H1 (cell line): Measurements from ENCODE around the gene TJP3. TPM values are rescaled to one million over a fixed set of nuclear protein-coding genes. Genes with fewer than 3 reads are reported as not detected.

Experiments used
- CTCF ChIA-PET: fragments of 300-600 bp; sonication (Branson Sonifier 250); formaldehyde crosslinking; loops from one replicate; lab custom pipeline; 2021; ENCODE audit not compliant: partially characterized antibody; lab: Charles Lee
- POLR2A ChIA-PET: fragments of 300-600 bp; sonication (Branson Sonifier 250); formaldehyde crosslinking; loops from one replicate; lab custom pipeline; 2021; ENCODE audit warnings: inconsistent platforms; ENCODE audit not compliant: partially characterized antibody; lab: Charles Lee
- DNase-seq, 2 experiments: peaks; one replicate each; pipeline versions ENCODE4 v3.0.0 to v3.0.0-alpha.2; 2010 to 2022; ENCODE audit warnings: low spot score in 2 of 2, low read depth in 1 of 2, mixed read lengths in 1 of 2
- FAIRE-seq: peaks from 2 replicates; lab custom pipeline; 2011; peaks lifted over from hg19 to GRCh38; lab: Jason Lieb, UNC
- H2AFZ ChIP-seq: 2 replicates; pipeline ENCODE4 v1.8.1; 2012; ENCODE audit warnings: low read length, inconsistent platforms
- H2AK5ac ChIP-seq: 2 replicates; pipeline ENCODE4 v1.6.1; 2013; ENCODE audit warnings: low read depth, low read length
- H2BK120ac ChIP-seq: replicated peaks from 2 replicates; pipeline ENCODE3; 2013; ENCODE audit warnings: low read depth, low read length, inconsistent platforms
- H2BK12ac ChIP-seq: 2 replicates; pipeline ENCODE4 v1.6.1; 2013; ENCODE audit warnings: low read depth, low read length
- H2BK15ac ChIP-seq: 2 replicates; pipeline ENCODE4 v1.6.1; 2013; ENCODE audit warnings: low read length
- H2BK20ac ChIP-seq: 2 replicates; pipeline ENCODE4 v1.6.1; 2013; ENCODE audit warnings: low read length
- H2BK5ac ChIP-seq: 2 replicates; pipeline ENCODE4 v1.6.1; 2013; ENCODE audit warnings: low read depth, low read length
- H3K14ac ChIP-seq: 2 replicates; pipeline ENCODE4 v1.6.1; 2013; ENCODE audit warnings: inconsistent platforms; ENCODE audit not compliant: insufficient read length
- H3K18ac ChIP-seq: 2 replicates; pipeline ENCODE4 v1.6.1; 2013; ENCODE audit warnings: low read length; ENCODE audit errors: extremely low read depth
- H3K23ac ChIP-seq: 2 replicates; pipeline ENCODE4 v1.6.1; 2013; ENCODE audit warnings: inconsistent platforms; ENCODE audit not compliant: insufficient read length
- H3K23me2 ChIP-seq: 2 replicates; pipeline ENCODE4 v1.6.1; 2013; ENCODE audit warnings: low read depth, low read length
- H3K27ac ChIP-seq: 2 replicates; pipeline ENCODE4 v1.6.1; 2011; ENCODE audit warnings: low read depth, low read length, inconsistent platforms
- H3K27me3 ChIP-seq, 4 experiments: replicated peaks in 1 of 4; 1 replicate in 1 of 4; 2 replicates in 3 of 4; pipeline versions ENCODE4 v1.6.1 to v1.8.1; 2011 to 2013; ENCODE audit warnings: low read length in 3 of 4, mild to moderate bottlenecking in 3 of 4, inconsistent platforms in 2 of 4, mixed read lengths in 2 of 4, moderate library complexity in 1 of 4; ENCODE audit not compliant: control insufficient read depth in 3 of 4, insufficient read depth in 3 of 4; ENCODE audit errors: extremely low read depth in 1 of 4
- H3K36me3 ChIP-seq, 4 experiments: 2 replicates each; pipeline versions ENCODE4 v1.6.1 to v1.8.1; 2011 to 2013; ENCODE audit warnings: mild to moderate bottlenecking in 4 of 4, low read length in 3 of 4, moderate library complexity in 2 of 4, control low read depth in 1 of 4, inconsistent platforms in 1 of 4; ENCODE audit not compliant: insufficient read depth in 4 of 4, control insufficient read depth in 2 of 4
- H3K4ac ChIP-seq: replicated peaks from 2 replicates; pipeline ENCODE3; 2013; ENCODE audit warnings: low read length, low read depth, mixed read lengths, inconsistent platforms; ENCODE audit not compliant: insufficient read length
- H3K4me1 ChIP-seq, 4 experiments: replicated peaks in 1 of 4; 1 replicate in 1 of 4; 2 replicates in 3 of 4; pipeline versions ENCODE4 v1.6.1 to v1.8.1; 2011 to 2013; ENCODE audit warnings: low read length in 3 of 4, inconsistent platforms in 2 of 4, mixed read lengths in 1 of 4; ENCODE audit not compliant: insufficient read depth in 4 of 4, control insufficient read depth in 3 of 4
- H3K4me2 ChIP-seq, 2 experiments: 2 replicates each; pipeline versions ENCODE4 v1.6.1 to v1.8.1; 2011 to 2013; ENCODE audit warnings: low read depth in 2 of 2, low read length in 2 of 2, control low read depth in 1 of 2, inconsistent platforms in 1 of 2, mild to moderate bottlenecking in 1 of 2; ENCODE audit not compliant: insufficient read depth in 1 of 2
- H3K4me3 ChIP-seq, 4 experiments: fragments of 200-600, 300-600 bp in 1 of 4; sonication (generic), shearing (Covaris generic), sonication (Bioruptor Twin) in 1 of 4; 2 replicates each; pipeline versions ENCODE4 v1.5.1 to v1.8.1; 2011 to 2016; ENCODE audit warnings: low read length in 4 of 4, low read depth in 3 of 4, control low read depth in 2 of 4, inconsistent platforms in 2 of 4, mild to moderate bottlenecking in 2 of 4, mixed read lengths in 1 of 4, moderate library complexity in 1 of 4; ENCODE audit not compliant: insufficient read depth in 2 of 4; ENCODE audit errors: extremely low read depth in 1 of 4
- H3K56ac ChIP-seq: replicated peaks from 2 replicates; pipeline ENCODE3; 2013; ENCODE audit warnings: low read depth, mild to moderate bottlenecking, mixed read lengths, low read length, inconsistent platforms; ENCODE audit not compliant: insufficient read length
- H3K79me1 ChIP-seq: 2 replicates; pipeline ENCODE4 v1.6.1; 2013; ENCODE audit warnings: low read depth, low read length, control low read depth
- H3K79me2 ChIP-seq, 2 experiments: 2 replicates each; pipeline versions ENCODE4 v1.6.1 to v1.8.1; 2012 to 2013; ENCODE audit warnings: low read length in 2 of 2, mild to moderate bottlenecking in 2 of 2, inconsistent platforms in 1 of 2; ENCODE audit not compliant: insufficient read depth in 2 of 2, control insufficient read depth in 1 of 2
- H3K9ac ChIP-seq, 4 experiments: replicated peaks in 1 of 4; 1 replicate in 1 of 4; 2 replicates in 3 of 4; pipeline versions ENCODE4 v1.6.1 to v1.8.1; 2011 to 2013; ENCODE audit warnings: low read depth in 3 of 4, low read length in 3 of 4, control low read depth in 2 of 4, mild to moderate bottlenecking in 2 of 4, moderate library complexity in 2 of 4, inconsistent platforms in 1 of 4; ENCODE audit errors: extremely low read depth in 1 of 4
- H3K9me3 ChIP-seq, 2 experiments: 2 replicates each; pipeline versions ENCODE4 v1.6.1 to v1.8.1; 2012 to 2013; ENCODE audit warnings: mild to moderate bottlenecking in 2 of 2, moderate library complexity in 2 of 2, control low read depth in 1 of 2, inconsistent platforms in 1 of 2, low read depth in 1 of 2, low read length in 1 of 2, mixed read lengths in 1 of 2; ENCODE audit not compliant: insufficient read depth in 2 of 2
- H4K20me1 ChIP-seq, 2 experiments: replicated peaks in 1 of 2; 2 replicates each; pipeline versions ENCODE3 to v1.8.1; 2011 to 2013; ENCODE audit warnings: inconsistent platforms in 2 of 2, low read length in 2 of 2, mild to moderate bottlenecking in 1 of 2; ENCODE audit not compliant: insufficient read depth in 2 of 2, control insufficient read depth in 1 of 2
- H4K5ac ChIP-seq: 2 replicates; pipeline ENCODE4 v1.6.1; 2013; ENCODE audit warnings: low read length, low read depth, mixed read lengths, inconsistent platforms; ENCODE audit not compliant: insufficient read length
- H4K8ac ChIP-seq: 2 replicates; pipeline ENCODE4 v1.8.0; 2013; ENCODE audit warnings: mild to moderate bottlenecking, moderate library complexity, low read length, inconsistent platforms; ENCODE audit not compliant: insufficient read depth; ENCODE audit errors: extremely low read depth
- H4K91ac ChIP-seq: replicated peaks from 2 replicates; pipeline ENCODE3; 2013; ENCODE audit warnings: low read length, mixed read lengths, inconsistent platforms; ENCODE audit not compliant: insufficient read length
- ASH2L ChIP-seq: fragments of 200-600, 300-600 bp; sonication (generic); IDR thresholded peaks from one replicate; pipeline ENCODE4 v1.7.1; 2017; ENCODE audit warnings: low read length
- EGR1 ChIP-seq: IDR thresholded peaks from 2 replicates; pipeline ENCODE4 v1.6.1; 2011; ENCODE audit warnings: low read depth, low read length, borderline replicate concordance
- EP300 ChIP-seq, 2 experiments: IDR thresholded peaks; 1 replicate in 1 of 2; 2 replicates in 1 of 2; pipeline ENCODE4 v1.6.1; 2011 to 2012; ENCODE audit warnings: low read depth in 2 of 2, low read length in 2 of 2, mild to moderate bottlenecking in 2 of 2, borderline replicate concordance in 1 of 2, inconsistent platforms in 1 of 2, moderate library complexity in 1 of 2
- SIX5 ChIP-seq: IDR thresholded peaks from 2 replicates; pipeline ENCODE4 v1.6.1; 2011; ENCODE audit warnings: mild to moderate bottlenecking, low read depth, low read length
- SP1 ChIP-seq: IDR thresholded peaks from 2 replicates; pipeline ENCODE4 v1.6.1; 2011; ENCODE audit warnings: low read depth, low read length
- ZNF274 ChIP-seq: IDR thresholded peaks from 2 replicates; pipeline ENCODE4 v1.7.0; 2012; ENCODE audit warnings: low read length, borderline replicate concordance; ENCODE audit errors: extremely low read depth
- WGBS, 2 experiments: shearing (Covaris generic) in 1 of 2; methylation state at CpG; one replicate each; pipeline versions ENCODE4 v1.1.6 to v1.1.7; 2013 to 2015; ENCODE audit warnings: low lambda C conversion rate in 2 of 2, mixed read lengths in 2 of 2, inconsistent platforms in 1 of 2, low coverage in 1 of 2, missing lambda C conversion rate in 1 of 2; ENCODE audit not compliant: insufficient replicate concordance in 2 of 2, insufficient coverage in 1 of 2, insufficient read length in 1 of 2; ENCODE audit errors: extremely low coverage in 1 of 2, missing lambda C conversion rate in 1 of 2; 5-methylcytosine and 5-hydroxymethylcytosine counted together
- polyA plus RNA-seq, 7 experiments: library from polyadenylated mRNA; depleted of rRNA in 3 of 7; stranded (reverse) in 5 of 7; unstranded in 2 of 7; fragments of >200 nt in 5 of 7; fragments of 200-250 nt in 2 of 7; gene quantifications; 1 replicate in 5 of 7; 2 replicates in 1 of 7; 4 replicates in 1 of 7; pipeline versions ENCODE4 v1.2.1 to v1.2.3, GENCODE V29; 2011 to 2013; ENCODE audit warnings: missing spikeins in 2 of 7, mixed read lengths in 2 of 7
- total RNA-seq: library from RNA; stranded (reverse); fragmentation: NEBNext Ultra II Directional; extraction: Animal tissue kit (Norgen Biotek cat#: 25700); gene quantifications from 2 replicates; pipeline ENCODE4 v1.2.1, GENCODE V29; 2021

Gene TJP3
- total and polyA plus RNA-seq, 2 of the 8 experiments (the other 6 are each of a cell fraction or from before 2014, with no cell fraction given): 17.1 to 26.1 TPM

DNA sequence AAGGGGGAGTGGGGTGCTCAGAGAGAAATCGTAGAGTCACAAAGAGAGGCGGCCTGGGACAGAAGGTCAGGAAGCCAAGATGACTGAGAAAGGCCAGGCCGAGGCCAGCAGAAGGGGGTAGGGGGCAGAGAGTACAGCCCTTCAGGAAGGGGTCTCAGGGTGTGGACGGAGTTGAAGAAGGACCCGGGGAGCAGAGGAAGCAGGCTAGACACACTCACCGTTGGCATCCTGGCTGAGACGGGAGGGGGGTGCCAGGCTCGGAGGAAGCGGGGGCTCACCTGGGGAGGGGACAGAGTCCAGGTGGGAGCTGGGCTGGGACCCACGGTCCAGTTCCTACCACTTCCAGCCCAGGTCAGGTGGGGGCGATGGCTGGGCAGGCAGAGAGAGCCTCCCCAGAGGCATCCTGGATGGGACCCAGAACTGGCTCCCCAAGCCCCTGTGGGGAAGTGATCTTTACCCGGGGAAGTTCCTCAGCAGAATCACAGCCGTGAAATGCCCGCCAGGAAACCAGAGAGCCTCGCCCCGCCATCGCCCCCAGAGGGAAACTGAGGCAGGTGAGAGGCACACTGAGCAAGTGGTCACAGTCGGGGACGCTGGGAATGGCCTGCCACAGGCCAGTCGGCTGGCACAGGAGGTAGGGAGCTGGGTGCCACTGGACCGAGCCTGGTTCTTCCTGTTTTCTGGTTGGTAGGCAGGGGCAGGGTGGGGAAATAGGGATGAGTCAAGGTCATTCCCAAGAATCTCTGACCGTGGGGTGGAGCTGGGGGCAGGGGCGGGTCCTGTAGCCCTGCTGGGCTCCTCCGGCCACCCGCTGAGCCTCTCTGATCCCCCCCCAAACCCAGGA lies 76.6 kb downstream of the TJP3 start:
- TF ChIP-seq EGR1 (no peak), SIX5 (no peak), SP1 (no peak), EP300 (IDR thresholded peaks at IDR 0.05; ENCODE audit: borderline replicate concordance in 1 of 2, low read depth in 2 of 2, low read length in 2 of 2) (no peak), ZNF274 (no peak), ASH2L (no peak)
- peak overlapping the region; percentile 0; the same call in 1 of the 2 replicates for H3K18ac ChIP-seq
- no peak overlapping the region for H3K9ac ChIP-seq
- FAIRE-seq: no peak
- WGBS, 2 experiments: 55% methylated on average over 14 of the region's 25 CpGs; no CpG with 5 or more reads in 1 of the 2 experiments
- H4K8ac ChIP-seq: no peak overlapping the region
- H3K4me3 ChIP-seq: peak overlapping the region; percentile 48 to 95 (median 66); a peak in 4 of 8 replicates
- H4K91ac ChIP-seq: no peak overlapping the region
- no peak overlapping the region for H3K27ac ChIP-seq
- H3K4me1 ChIP-seq: peaks cover 0 to 9% (median 1%) of the 10 kb centered on the region in 4 experiments; a peak in 3 of 7 replicates
- no peak overlapping the region for H3K14ac ChIP-seq
- H2AK5ac ChIP-seq: no peak overlapping the region
- H3K56ac ChIP-seq: no peak overlapping the region
- H3K23ac ChIP-seq: no peak overlapping the region
- no peak overlapping the region for H2AFZ ChIP-seq
- DNase-seq: peak in 1 of 2 experiments; percentile 56
- H2BK15ac ChIP-seq: no peak overlapping the region
- POLR2A ChIA-PET: interaction anchor here (0.8 to 4.4 kb wide), 7 partner anchors 10 to 203 kb away, joined by 3 to 19 read pairs (median 4); partner anchors contain the start of genes APBA3, EEF2, MRPL54 and NMRK2
- no peak overlapping the region for H3K4ac ChIP-seq
- peaks cover 7% of the 10 kb centered on the region; the same call in 1 of the 2 replicates for H3K23me2 ChIP-seq
- peaks cover 17 to 22% of the 10 kb centered on the region in 2 experiments for H3K9me3 ChIP-seq
- no peak overlapping the region for H2BK120ac ChIP-seq
- peak overlapping the region; percentile 80; the same call in 1 of the 2 replicates for H2BK12ac ChIP-seq
- no peaks in the 10 kb centered on the region for H4K20me1 ChIP-seq
- CTCF ChIA-PET: interaction anchor here (0.6 to 2.4 kb wide), 16 partner anchors 10 to 430 kb away, joined by 3 to 17 read pairs (median 6); partner anchors contain the start of genes MRPL54 and RAX2
- no peak overlapping the region for H4K5ac ChIP-seq
- peaks cover 0 to 14% (median 3%) of the 10 kb centered on the region in 4 experiments; a peak in 2 of 8 replicates for H3K36me3 ChIP-seq
- no peak overlapping the region for H2BK20ac ChIP-seq
- no peak overlapping the region; the same call in 1 of the 2 replicates for H2BK5ac ChIP-seq
- H3K27me3 ChIP-seq: peaks cover 0 to 17% (median 7%) of the 10 kb centered on the region in 4 experiments; a peak in 6 of 7 replicates
- H3K4me2 ChIP-seq: peak overlapping the region; percentile 73 to 74
- no peaks in the 10 kb centered on the region for H3K79me2 ChIP-seq
- H3K79me1 ChIP-seq: no peaks in the 10 kb centered on the region
